HCEC 1CT (cell line): ENCODE data around the gene GPANK1.

ENCODE experiments used
- DNase-seq: peaks from one replicate; pipeline ENCODE4 v3.0.0-alpha.2; 2017

GPANK1 gene

GRCh38 chr6:31636698-31637596 is 27.9 kb downstream of the GPANK1 start:
- DNase-seq: no peak

DNA sequence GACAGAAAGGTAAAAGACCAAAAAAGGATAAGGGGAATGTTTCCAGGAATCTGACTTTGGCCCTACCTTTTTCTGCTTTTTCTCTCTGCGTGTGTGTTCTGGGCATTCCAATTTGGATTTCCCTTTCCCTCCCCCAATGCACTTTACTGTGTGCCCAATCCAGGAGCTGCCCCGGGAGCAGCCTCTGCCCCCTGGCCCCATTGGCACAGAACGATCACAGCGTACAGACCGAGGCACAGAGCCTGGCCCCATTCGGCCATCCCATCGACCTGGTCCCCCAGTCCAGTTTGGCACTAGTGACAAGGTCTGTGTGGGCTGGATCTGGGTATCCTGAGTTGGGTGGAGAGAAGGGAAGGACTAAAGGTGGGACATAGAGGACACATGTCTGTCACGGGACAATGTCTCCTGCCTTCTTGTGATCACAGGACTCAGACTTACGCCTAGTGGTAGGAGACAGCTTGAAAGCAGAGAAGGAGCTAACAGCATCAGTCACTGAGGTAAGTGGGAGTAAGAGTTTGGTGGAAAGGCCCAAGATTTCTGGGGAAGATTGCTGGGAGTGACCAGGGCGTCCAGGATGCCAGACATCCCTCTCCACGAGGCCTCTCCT is 29.7 kb downstream of the GPANK1 start:
- no peak for DNase-seq

- peak; percentile 14 for DNase-seq
These were observed 30.7 kb downstream of the GPANK1 start for GRCh38 chr6:31634131-31634530.

- no peak for DNase-seq
These were observed 31.4 kb downstream of the GPANK1 start for GRCh38 chr6:31633447-31633846.

GRCh38 chr6:31632279-31632946 is 32.4 kb downstream of the GPANK1 start:
- DNase-seq: no peak

DNA sequence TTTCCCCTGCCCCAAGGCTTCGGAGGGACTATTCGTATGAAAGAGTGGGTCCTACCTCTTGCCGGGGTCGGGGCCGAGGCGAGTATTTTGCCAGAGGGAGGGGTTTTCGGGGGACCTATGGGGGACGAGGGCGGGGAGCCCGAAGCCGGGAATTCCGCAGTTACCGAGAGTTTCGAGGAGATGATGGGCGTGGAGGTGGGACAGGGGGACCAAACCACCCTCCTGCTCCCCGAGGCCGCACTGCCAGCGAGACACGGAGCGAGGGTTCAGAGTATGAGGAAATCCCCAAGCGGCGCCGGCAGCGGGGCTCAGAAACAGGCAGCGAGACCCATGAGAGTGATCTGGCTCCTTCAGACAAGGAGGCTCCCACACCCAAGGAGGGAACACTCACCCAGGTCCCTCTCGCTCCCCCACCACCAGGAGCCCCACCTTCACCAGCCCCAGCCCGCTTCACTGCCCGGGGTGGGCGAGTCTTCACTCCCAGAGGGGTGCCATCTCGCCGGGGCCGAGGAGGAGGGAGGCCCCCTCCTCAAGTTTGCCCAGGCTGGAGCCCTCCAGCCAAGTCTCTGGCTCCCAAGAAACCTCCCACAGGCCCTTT is 33.0 kb downstream of the GPANK1 start:
- no peak for DNase-seq

DNA sequence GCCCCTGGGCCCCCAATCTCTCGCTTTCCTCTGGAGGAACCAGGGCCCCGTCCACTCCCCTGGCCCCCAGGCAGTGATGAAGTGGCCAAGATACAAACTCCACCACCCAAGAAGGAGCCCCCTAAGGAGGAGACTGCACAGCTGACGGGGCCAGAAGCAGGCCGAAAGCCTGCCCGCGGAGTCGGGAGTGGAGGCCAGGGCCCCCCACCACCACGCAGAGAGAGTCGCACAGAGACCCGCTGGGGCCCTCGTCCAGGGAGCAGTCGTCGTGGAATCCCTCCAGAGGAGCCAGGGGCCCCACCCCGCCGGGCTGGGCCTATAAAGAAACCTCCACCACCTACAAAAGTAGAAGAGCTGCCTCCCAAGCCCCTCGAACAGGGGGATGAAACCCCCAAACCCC is 33.6 kb downstream of the GPANK1 start:
- DNase-seq: no peak

DNA sequence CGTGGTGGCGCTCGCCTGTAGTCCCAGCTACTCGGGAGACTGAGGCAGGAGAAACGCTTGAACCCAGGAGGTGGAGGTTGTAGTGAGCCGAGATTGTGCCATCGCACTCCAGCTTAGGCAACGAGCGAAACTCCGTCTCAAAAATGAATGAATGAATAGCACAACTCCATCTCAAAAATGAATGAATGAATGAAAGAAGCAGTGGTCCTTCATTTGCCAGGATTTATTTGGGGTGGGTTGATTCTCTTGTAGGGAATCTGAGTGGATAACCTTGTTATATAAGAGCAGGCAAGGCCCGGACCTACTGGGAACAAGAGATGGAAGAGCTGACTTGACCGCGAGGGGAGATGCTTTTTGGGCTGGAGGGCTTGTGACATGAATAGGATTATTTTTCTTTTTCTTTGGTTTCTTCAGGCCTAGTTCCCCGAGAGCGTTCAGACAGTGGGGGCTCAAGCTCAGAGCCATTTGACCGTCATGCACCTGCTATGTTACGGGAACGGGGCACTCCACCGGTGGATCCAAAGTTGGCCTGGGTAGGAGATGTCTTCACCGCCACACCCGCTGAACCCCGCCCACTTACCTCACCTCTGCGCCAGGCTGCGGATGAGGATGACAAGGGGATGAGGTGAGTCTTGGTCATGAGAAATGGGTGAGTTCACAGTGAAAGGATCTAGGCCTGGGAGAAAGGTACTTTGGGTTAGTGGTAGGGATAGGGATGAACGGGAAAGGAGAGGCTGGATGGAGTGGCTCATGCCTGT is 34.4 kb downstream of the GPANK1 start:
- DNase-seq: no peak

DNA sequence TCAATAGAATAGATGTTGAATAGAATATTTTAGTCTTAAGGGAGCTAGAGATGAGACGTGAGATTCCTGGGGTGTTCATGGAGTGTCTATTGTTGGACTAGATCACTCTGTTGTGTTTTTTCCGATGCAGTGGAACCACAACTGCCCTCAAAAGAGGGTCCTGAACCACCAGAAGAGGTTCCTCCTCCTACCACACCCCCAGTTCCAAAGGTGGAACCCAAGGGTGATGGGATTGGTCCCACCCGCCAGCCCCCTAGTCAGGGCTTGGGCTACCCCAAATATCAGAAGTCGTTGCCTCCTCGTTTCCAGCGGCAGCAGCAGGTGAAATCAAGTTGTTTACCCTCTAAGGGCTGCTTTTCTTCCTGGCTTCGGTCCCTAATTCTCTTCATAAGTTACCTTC is 35.8 kb downstream of the GPANK1 start:
- no peak for DNase-seq

DNA sequence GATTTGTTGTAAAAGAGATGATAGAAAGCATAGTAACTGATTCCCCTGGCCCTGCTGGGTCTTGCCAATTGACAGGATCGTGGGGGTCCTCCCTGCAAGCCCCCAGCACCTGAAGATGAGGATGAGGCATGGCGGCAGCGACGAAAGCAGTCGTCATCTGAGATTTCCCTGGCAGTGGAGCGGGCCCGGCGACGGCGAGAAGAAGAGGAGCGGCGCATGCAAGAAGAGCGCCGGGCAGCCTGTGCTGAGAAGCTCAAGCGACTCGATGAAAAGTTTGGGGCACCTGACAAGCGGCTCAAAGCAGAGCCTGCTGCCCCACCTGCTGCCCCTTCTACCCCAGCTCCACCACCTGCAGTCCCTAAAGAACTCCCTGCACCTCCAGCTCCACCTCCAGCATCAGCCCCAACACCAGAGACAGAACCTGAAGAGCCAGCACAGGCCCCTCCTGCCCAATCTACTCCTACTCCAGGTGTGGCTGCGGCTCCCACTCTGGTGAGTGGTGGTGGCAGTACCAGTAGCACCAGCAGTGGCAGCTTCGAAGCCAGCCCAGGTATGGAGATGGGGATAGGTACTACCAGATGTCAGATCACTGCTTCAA is 37.0 kb downstream of the GPANK1 start:
- no peak for DNase-seq

- DNase-seq: no peak
These were observed 37.8 kb downstream of the GPANK1 start for GRCh38 chr6:31626952-31627351.

DNA sequence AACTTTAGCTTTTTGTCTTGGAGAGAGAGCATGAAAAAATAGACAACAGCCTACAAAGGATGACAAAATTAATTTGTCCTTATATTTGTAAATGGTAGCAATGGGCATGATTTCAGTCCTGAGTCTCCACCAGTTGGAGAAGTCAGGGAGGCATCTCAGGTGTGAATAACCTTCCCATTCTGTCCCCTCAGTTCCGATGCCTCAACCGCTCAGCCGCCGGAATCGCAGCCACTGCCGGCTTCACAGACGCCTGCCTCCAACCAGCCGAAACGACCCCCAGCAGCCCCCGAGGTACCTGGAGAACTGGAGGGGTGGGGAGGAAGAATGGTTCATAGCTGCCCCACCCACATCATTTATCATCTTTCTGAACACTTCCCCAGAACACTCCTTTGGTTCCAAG is 40.7 kb downstream of the GPANK1 start:
- DNase-seq: no peak

- no peak for DNase-seq
These were observed 42.1 kb downstream of the GPANK1 start for GRCh38 chr6:31622684-31623091.

GRCh38 chr6:31621991-31622390 is 42.8 kb downstream of the GPANK1 start:
- DNase-seq: peak; percentile 18

DNA sequence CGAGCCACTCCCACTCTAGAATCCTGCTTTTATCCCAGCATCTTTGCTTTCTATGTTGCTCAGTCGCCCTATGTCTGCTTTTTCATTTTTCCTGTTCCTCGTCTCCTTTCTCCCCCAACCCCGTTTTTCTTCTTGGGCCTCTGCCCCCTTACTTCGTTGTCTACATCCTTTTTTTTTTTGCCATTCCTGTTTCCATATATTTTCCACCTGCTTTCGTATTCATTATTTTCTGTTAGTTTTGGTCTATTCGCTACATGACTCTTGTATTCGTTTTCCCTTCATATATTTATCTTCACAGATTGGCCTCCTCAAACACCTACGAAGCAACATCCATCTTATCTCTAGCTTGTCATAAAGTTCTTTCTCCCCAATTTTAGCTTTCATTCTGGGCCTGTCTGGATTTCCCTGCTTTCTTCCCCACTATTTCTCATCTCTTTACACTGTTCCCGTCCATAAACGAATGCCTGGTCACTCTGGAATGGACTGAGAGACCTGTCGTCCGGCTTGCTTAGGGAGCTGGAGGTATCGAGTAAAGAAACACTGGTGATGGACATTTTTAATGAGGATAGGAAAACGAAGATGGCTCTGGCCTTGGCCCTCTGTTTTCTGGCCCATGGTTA is 43.4 kb downstream of the GPANK1 start:
- DNase-seq: no peak

DNA sequence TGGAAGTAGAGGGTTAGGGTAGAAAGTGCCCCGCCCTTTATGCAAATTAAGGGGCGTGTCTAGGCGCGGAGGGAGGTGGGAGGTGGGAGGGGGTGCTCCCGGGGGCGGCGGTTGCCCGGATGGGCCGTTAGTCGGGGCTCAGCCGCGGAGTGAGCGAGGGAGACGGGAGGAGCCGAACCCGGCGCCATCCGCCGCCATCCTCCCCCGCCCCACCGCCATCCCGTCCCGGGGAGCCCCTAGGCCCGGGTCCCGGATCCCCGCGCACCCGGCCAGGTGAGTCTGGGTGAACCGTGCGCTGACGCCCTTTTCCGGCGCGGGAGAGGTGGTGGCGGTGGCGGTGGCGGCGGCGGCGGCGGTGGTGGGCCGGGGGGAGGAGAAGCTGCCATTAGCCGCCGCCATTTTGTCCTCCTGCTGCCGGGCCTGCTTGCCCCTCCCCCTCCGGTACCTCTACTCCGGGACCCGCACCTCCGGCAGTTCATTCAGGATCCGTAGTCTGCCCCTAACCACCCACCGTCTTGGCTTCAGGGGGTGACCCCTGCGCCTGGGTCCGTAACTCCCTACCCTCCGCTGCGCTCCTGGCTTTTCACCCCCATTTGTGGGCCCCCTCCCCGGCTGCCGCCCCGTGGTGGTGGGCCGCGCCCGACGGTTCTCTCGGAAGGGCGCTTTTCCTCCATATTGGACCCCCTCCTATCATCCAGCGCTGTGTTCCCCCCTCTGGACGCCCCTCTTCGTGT is 44.0 kb downstream of the GPANK1 start, which contains the start of gene PRRC2A:
TSS of gene PRRC2A (plus strand) at position 130 of the 734 bp plus-strand sequence. CDS start 2,075 bp downstream, outside the sequence.
- peak; percentile 76 for DNase-seq

GRCh38 chr6:31619805-31620585 is 44.8 kb downstream of the GPANK1 start:
- DNase-seq: peak; percentile 100

DNA sequence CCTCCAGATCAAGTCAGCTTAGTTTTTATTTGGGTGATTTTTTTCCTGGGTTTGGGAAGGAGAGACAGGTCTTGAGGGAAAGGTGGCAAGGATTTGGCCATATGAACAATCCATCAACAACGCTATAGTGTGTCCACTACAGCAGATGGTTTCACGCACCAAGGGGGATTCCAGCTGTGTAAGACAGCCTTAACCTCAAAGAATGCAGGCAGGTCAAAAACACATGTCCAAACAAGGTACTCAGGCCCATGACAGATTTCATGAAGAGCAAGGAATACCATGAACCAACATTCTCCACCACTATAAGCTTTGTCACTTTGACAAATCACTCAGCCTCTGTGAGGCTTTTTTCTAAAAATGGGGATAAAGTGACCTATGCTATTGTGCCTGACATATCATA is 47.8 kb downstream of the GPANK1 start:
- no peak for DNase-seq

- no peak for DNase-seq
These were observed 49.0 kb downstream of the GPANK1 start for GRCh38 chr6:31615748-31616147.
